Trophoblast cell (in vitro differentiated cells and primary cell): Measurements from ENCODE around the gene ETFA.

Experiments
- DNase-seq, 2 donors: peaks; one replicate each; pipeline ENCODE4 v3.0.0-alpha.2; 2016
- H2AFZ ChIP-seq: 2 replicates; pipeline ENCODE4 v1.6.1; 2013; ENCODE audit warnings: low read length, moderate library complexity, mild to moderate bottlenecking; ENCODE audit not compliant: insufficient read depth, poor library complexity
- H2AK5ac ChIP-seq: 2 replicates; pipeline ENCODE4 v1.6.1; 2013; ENCODE audit warnings: mild to moderate bottlenecking, low read length
- H2BK120ac ChIP-seq: 2 replicates; pipeline ENCODE4 v1.6.1; 2013; ENCODE audit warnings: low read length, mild to moderate bottlenecking, moderate library complexity; ENCODE audit not compliant: insufficient read depth, poor library complexity
- H2BK12ac ChIP-seq: 2 replicates; pipeline ENCODE4 v1.6.1; 2013; ENCODE audit warnings: mild to moderate bottlenecking, low read length, moderate library complexity
- H2BK5ac ChIP-seq: 2 replicates; pipeline ENCODE4 v1.6.1; 2013; ENCODE audit warnings: low read length, low read depth, moderate library complexity, mild to moderate bottlenecking; ENCODE audit not compliant: poor library complexity
- H3K14ac ChIP-seq: 2 replicates; pipeline ENCODE4 v1.6.1; 2013; ENCODE audit warnings: mild to moderate bottlenecking, low read length
- H3K18ac ChIP-seq: 2 replicates; pipeline ENCODE4 v1.6.1; 2013; ENCODE audit warnings: mild to moderate bottlenecking, low read length
- H3K23ac ChIP-seq: 2 replicates; pipeline ENCODE4 v1.6.1; 2013; ENCODE audit warnings: low read length
- H3K27ac ChIP-seq: 2 replicates; pipeline ENCODE4 v1.5.1; 2013; ENCODE audit warnings: low read depth, mild to moderate bottlenecking, inconsistent platforms, low read length, moderate library complexity
- H3K27me3 ChIP-seq: 2 replicates; pipeline ENCODE4 v1.6.1; 2013; ENCODE audit warnings: inconsistent platforms, mild to moderate bottlenecking, low read length, moderate library complexity; ENCODE audit not compliant: insufficient read depth
- H3K36me3 ChIP-seq, 2 experiments: 1 replicate in 1 of 2; 2 replicates in 1 of 2; pipeline ENCODE4 v1.6.1; 2013; ENCODE audit warnings: low read length in 2 of 2, mild to moderate bottlenecking in 2 of 2, moderate library complexity in 1 of 2; ENCODE audit not compliant: insufficient read depth in 2 of 2, control insufficient read depth in 1 of 2
- H3K4ac ChIP-seq: 2 replicates; pipeline ENCODE4 v1.6.1; 2013; ENCODE audit warnings: low read depth, mild to moderate bottlenecking, low read length, moderate library complexity
- H3K4me1 ChIP-seq, 2 experiments: 1 replicate in 1 of 2; 2 replicates in 1 of 2; pipeline ENCODE4 v1.6.1; 2013; ENCODE audit warnings: low read length in 2 of 2, mild to moderate bottlenecking in 2 of 2, moderate library complexity in 1 of 2; ENCODE audit not compliant: insufficient read depth in 2 of 2, control insufficient read depth in 1 of 2
- H3K4me2 ChIP-seq: 2 replicates; pipeline ENCODE4 v1.6.1; 2013; ENCODE audit warnings: inconsistent platforms, mild to moderate bottlenecking, low read length, moderate library complexity
- H3K4me3 ChIP-seq: 2 replicates; pipeline ENCODE4 v1.5.1; 2013; ENCODE audit warnings: mild to moderate bottlenecking, low read depth, low read length, inconsistent platforms
- H3K79me1 ChIP-seq: one replicate; pipeline ENCODE4 v1.6.1; 2013; ENCODE audit warnings: low read length
- H3K79me2 ChIP-seq: 2 replicates; pipeline ENCODE4 v1.6.1; 2013; ENCODE audit warnings: low read length, mild to moderate bottlenecking; ENCODE audit not compliant: control insufficient read depth, insufficient read depth, poor library complexity
- H3K9ac ChIP-seq: 2 replicates; pipeline ENCODE4 v1.6.1; 2013; ENCODE audit warnings: mild to moderate bottlenecking, low read length
- H3K9me3 ChIP-seq: 2 replicates; pipeline ENCODE4 v1.6.1; 2013; ENCODE audit warnings: low read depth, mild to moderate bottlenecking, control low read depth, inconsistent platforms, low read length; ENCODE audit not compliant: insufficient read depth
- H4K12ac ChIP-seq: 2 replicates; pipeline ENCODE4 v1.6.1; 2013; ENCODE audit warnings: low read depth, mild to moderate bottlenecking, low read length, moderate library complexity
- H4K8ac ChIP-seq: 2 replicates; pipeline ENCODE4 v1.6.1; 2013; ENCODE audit warnings: low read depth, mild to moderate bottlenecking, low read length, moderate library complexity
- H4K91ac ChIP-seq: one replicate; pipeline ENCODE4 v1.6.1; 2013; ENCODE audit warnings: low read depth, mild to moderate bottlenecking, low read length, moderate library complexity
- WGBS: extraction: QIAGEN DNeasy Blood & Tissue Kit; methylation state at CpG from one replicate; pipeline ENCODE4 v1.1.7; 2013; ENCODE audit warnings: missing lambda C conversion rate; ENCODE audit not compliant: insufficient read length, insufficient coverage; ENCODE audit errors: extremely low coverage; 5-methylcytosine and 5-hydroxymethylcytosine counted together

The ETFA gene

GRCh38 chr15:76285241-76285825 is 25.9 kb downstream of the ETFA start:
- H3K23ac ChIP-seq, result no peak overlapping the region
- H3K79me2 ChIP-seq, result no peaks in the 10 kb centered on the region
- no peaks in the 10 kb centered on the region for H3K27me3 ChIP-seq
- H3K18ac ChIP-seq, result no peak overlapping the region
- H3K4me1 ChIP-seq, result no peaks in the 10 kb centered on the region
- H3K4me3 ChIP-seq, result no peak overlapping the region
- H3K27ac ChIP-seq, result no peak overlapping the region
- no peak overlapping the region for H3K9ac ChIP-seq
- H3K4me2 ChIP-seq, result no peak overlapping the region
- H2BK5ac ChIP-seq, result no peak overlapping the region
- H4K12ac ChIP-seq, result no peak overlapping the region
- WGBS, result no CpG with 5 or more reads among the region's 1 CpG
- no peak overlapping the region for H4K8ac ChIP-seq
- DNase-seq, result no peak
- no peaks in the 10 kb centered on the region for H3K79me1 ChIP-seq
- no peak overlapping the region for H3K14ac ChIP-seq
- H3K9me3 ChIP-seq, result no peaks in the 10 kb centered on the region
- H2BK120ac ChIP-seq, result no peak overlapping the region
- H2AK5ac ChIP-seq, result no peak overlapping the region
- no peak overlapping the region for H2AFZ ChIP-seq
- H3K4ac ChIP-seq, result no peak overlapping the region
- H4K91ac ChIP-seq, result no peak overlapping the region
- H2BK12ac ChIP-seq, result no peak overlapping the region
- peaks cover 14 to 24% of the 10 kb centered on the region in 2 experiments for H3K36me3 ChIP-seq

- H3K79me2 ChIP-seq, result no peaks in the 10 kb centered on the region
- no peak for DNase-seq
- H3K4me3 ChIP-seq, result no peak overlapping the region
- H3K14ac ChIP-seq, result no peak overlapping the region
- no peak overlapping the region for H2BK120ac ChIP-seq
- H4K12ac ChIP-seq, result no peak overlapping the region
- no peak overlapping the region for H3K4ac ChIP-seq
- H3K18ac ChIP-seq, result no peak overlapping the region
- no peak overlapping the region for H2BK12ac ChIP-seq
- H3K9me3 ChIP-seq, result no peaks in the 10 kb centered on the region
- no peak overlapping the region for H2AFZ ChIP-seq
- H3K4me2 ChIP-seq, result no peak overlapping the region
- H2BK5ac ChIP-seq, result no peak overlapping the region
- H4K91ac ChIP-seq, result no peak overlapping the region
- H3K27ac ChIP-seq, result no peak overlapping the region
- no peaks in the 10 kb centered on the region for H3K4me1 ChIP-seq
- no peak overlapping the region for H2AK5ac ChIP-seq
- H4K8ac ChIP-seq, result no peak overlapping the region
- no CpG with 5 or more reads among the region's 3 CpGs for WGBS
- no peaks in the 10 kb centered on the region for H3K79me1 ChIP-seq
- peaks cover 18 to 26% of the 10 kb centered on the region in 2 experiments for H3K36me3 ChIP-seq
- H3K23ac ChIP-seq, result no peak overlapping the region
- no peak overlapping the region for H3K9ac ChIP-seq
- no peaks in the 10 kb centered on the region for H3K27me3 ChIP-seq
These were observed 28.8 kb downstream of the ETFA start for GRCh38 chr15:76282465-76282864.

- Histone ChIP-seq H4K12ac (no peak overlapping the region), H3K79me2 (no peaks in the 10 kb centered on the region)
These were observed 32.6 kb downstream of the ETFA start for GRCh38 chr15:76278651-76279050.

GRCh38 chr15:76274821-76275220 is 36.4 kb downstream of the ETFA start:
- Histone ChIP-seq H2BK5ac (no peak overlapping the region), H3K23ac (peak overlapping the region; percentile 82), H3K18ac (no peak overlapping the region), H2AK5ac (no peak overlapping the region), H3K4me3 (no peak overlapping the region), H3K4me2 (no peak overlapping the region), H3K9ac (peak overlapping the region; percentile 53), H4K12ac (no peak overlapping the region), H2AFZ (no peak overlapping the region), H3K36me3 (peaks cover 9 to 12% of the 10 kb centered on the region in 2 experiments), H3K9me3 (no peaks in the 10 kb centered on the region), H3K4me1 (no peaks in the 10 kb centered on the region), H3K79me1 (no peaks in the 10 kb centered on the region), H3K4ac (no peak overlapping the region), H3K27me3 (no peaks in the 10 kb centered on the region), H4K91ac (no peak overlapping the region), H3K14ac (no peak overlapping the region), H4K8ac (no peak overlapping the region), H3K79me2 (no peaks in the 10 kb centered on the region), H2BK12ac (no peak overlapping the region), H2BK120ac (no peak overlapping the region), H3K27ac (no peak overlapping the region)
- WGBS, result no CpG with 5 or more reads among the region's 1 CpG
- DNase-seq, result no peak

More at GRCh38 chr15:76278651-76279050, 32.6 kb downstream of the ETFA start:
- no peak overlapping the region for H4K8ac ChIP-seq
- H3K4ac ChIP-seq, result no peak overlapping the region
- WGBS, result no CpG with 5 or more reads among the region's 1 CpG
- no peak overlapping the region for H2AK5ac ChIP-seq
- no peaks in the 10 kb centered on the region for H3K9me3 ChIP-seq
- no peak overlapping the region for H4K91ac ChIP-seq
- H3K23ac ChIP-seq, result no peak overlapping the region
- H3K4me3 ChIP-seq, result no peak overlapping the region
- H3K27me3 ChIP-seq, result no peaks in the 10 kb centered on the region
- H3K4me2 ChIP-seq, result no peak overlapping the region
- H2BK5ac ChIP-seq, result no peak overlapping the region
- no peak overlapping the region for H3K18ac ChIP-seq
- H3K27ac ChIP-seq, result no peak overlapping the region
- H3K79me1 ChIP-seq, result no peaks in the 10 kb centered on the region
- H2AFZ ChIP-seq, result no peak overlapping the region
- H2BK12ac ChIP-seq, result no peak overlapping the region
- H2BK120ac ChIP-seq, result no peak overlapping the region
- peaks cover 14 to 18% of the 10 kb centered on the region in 2 experiments for H3K36me3 ChIP-seq
- peak; percentile 76 to 95 for DNase-seq
- no peak overlapping the region for H3K9ac ChIP-seq
- H3K4me1 ChIP-seq, result no peaks in the 10 kb centered on the region
- no peak overlapping the region for H3K14ac ChIP-seq
